Gastrocnemius medialis (tissue), 4 donors: ENCODE data around the gene PIAS2.

Experiments used
- POLR2A ChIP-seq, 2 donors: fragments of 450-650 bp; IDR thresholded peaks; one replicate each; pipeline ENCODE4 v1.6.1; 2017; ENCODE audit warnings: antibody characterized with exemption in 2 of 2, mild to moderate bottlenecking in 2 of 2, moderate library complexity in 2 of 2
- TF ChIP-seq, protein P1 (sequence below), 5 experiments: fragments of 450-650 bp in 3 of 5; fragments of 200-600 bp in 2 of 5; sonication (generic) in 2 of 5; IDR thresholded peaks in 4 of 5; conservative IDR thresholded peaks in 1 of 5; 1 replicate in 4 of 5; 2 replicates in 1 of 5; pipeline ENCODE4 v1.5.1; 2016 to 2019; ENCODE audit warnings: antibody characterized with exemption in 5 of 5, mild to moderate bottlenecking in 3 of 5, moderate library complexity in 3 of 5

DNA sequence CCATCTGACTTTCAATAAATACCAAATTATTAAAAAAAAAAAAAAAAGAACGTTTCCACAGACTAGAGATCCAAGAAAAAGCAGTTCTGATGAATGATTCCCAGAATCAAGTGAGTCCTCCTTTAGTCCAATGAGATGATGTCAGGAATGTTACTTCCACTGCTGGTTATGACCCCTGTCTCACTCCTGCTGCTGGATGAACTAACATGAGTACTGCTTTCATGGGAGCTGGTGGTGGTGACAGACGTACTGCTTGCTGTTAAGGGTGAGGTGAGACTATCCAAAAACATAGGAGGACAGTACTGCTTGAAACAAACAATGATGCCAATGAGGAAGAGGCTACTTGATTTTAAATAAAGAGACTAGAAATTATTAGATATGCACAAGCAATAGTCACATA, 105.0 kb downstream of the PIAS2 start:
- TF ChIP-seq, protein P1, sequence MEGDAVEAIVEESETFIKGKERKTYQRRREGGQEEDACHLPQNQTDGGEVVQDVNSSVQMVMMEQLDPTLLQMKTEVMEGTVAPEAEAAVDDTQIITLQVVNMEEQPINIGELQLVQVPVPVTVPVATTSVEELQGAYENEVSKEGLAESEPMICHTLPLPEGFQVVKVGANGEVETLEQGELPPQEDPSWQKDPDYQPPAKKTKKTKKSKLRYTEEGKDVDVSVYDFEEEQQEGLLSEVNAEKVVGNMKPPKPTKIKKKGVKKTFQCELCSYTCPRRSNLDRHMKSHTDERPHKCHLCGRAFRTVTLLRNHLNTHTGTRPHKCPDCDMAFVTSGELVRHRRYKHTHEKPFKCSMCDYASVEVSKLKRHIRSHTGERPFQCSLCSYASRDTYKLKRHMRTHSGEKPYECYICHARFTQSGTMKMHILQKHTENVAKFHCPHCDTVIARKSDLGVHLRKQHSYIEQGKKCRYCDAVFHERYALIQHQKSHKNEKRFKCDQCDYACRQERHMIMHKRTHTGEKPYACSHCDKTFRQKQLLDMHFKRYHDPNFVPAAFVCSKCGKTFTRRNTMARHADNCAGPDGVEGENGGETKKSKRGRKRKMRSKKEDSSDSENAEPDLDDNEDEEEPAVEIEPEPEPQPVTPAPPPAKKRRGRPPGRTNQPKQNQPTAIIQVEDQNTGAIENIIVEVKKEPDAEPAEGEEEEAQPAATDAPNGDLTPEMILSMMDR (IDR thresholded peaks at IDR 0.05 in 4 of 5, conservative IDR thresholded peaks at IDR 0.05 in 1 of 5): no peak
- no peak for TF ChIP-seq POLR2A (IDR thresholded peaks at IDR 0.05)
